ENCODE results near the gene ST3GAL6. TPM values are rescaled to one million over a fixed set of nuclear protein-coding genes. Genes with fewer than 3 reads are reported as not detected.

Gene ST3GAL6
- total RNA-seq, 4 donors from 2014 or later: 7.4 to 14.5 (median 9.9) TPM

DNA sequence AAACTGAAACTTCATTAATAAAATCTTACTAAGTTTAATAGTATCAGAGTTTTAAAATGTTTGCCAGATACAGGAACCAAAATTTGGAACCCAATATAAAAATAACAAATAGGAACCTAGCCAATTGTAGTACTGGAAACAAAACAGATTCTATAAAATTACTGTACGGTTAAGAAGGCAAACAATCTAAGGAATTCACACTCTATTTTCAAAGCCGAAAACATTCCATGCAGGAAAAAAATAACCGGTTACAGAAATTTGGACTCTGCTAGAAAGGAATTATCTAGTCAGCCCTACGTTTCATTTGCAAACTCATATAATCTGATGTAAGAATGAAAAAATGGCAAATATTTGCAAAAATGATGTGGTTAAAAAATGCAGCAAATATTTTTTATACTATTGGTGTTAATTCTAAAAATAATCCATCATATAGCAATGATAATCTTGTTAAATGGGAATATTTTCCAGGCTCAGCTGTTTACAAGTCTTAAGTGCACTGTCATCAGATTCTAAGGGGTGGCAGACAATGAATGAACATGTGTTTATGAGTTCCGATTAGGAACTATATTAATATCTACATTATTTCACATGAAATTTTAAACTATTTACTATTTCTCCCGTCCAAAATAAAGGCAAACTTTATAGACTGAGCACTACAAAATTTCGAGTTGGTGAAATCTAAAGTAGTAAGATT, 80.3 kb downstream of the ST3GAL6 start:
- no peaks in the 10 kb centered on the region for H3K27me3 ChIP-seq
- no peak overlapping the region for H3K27ac ChIP-seq
- peaks cover 0 to 5% of the 10 kb centered on the region in 2 donors for H3K36me3 ChIP-seq
- TF ChIP-seq POLR2A (IDR thresholded peaks at IDR 0.05): no peak
- H3K4me1 ChIP-seq: no peaks in the 10 kb centered on the region
- no peak for DNase-seq
- H3K4me3 ChIP-seq (replicated peaks in 1 of 3): no peak overlapping the region
- no peaks in the 10 kb centered on the region for H3K9me3 ChIP-seq
- WGBS, 2 donors: 77 to 78% methylated on average over 7 of the region's 7 CpGs
- intact Hi-C loops (cut with DNase I): no loop called here

Small RNA genes lying within 50 kb of the gene (small RNA-seq; reads per million reads assigned to genes)
- not detected for gene RNU6-26P

Other genes starting within 250 kb of the ST3GAL6 start
- gene CLDND1, start 240.4 kb upstream of the ST3GAL6 start, total RNA-seq: 100 to 1,000 TPM in 2 of 4 donors, 10 to 100 TPM in 2; 70.2 to 112 (median 91.6) TPM
- gene GPR15, start 231.4 kb upstream of the ST3GAL6 start, total RNA-seq: not detected
- 10 to 100 TPM; 14.8 to 27.9 (median 26.3) TPM for gene CPOX, start 169.7 kb upstream of the ST3GAL6 start, total RNA-seq
- 10 to 100 TPM; 46.0 to 74.3 (median 54.6) TPM for gene DCBLD2, start 138.4 kb downstream of the ST3GAL6 start, total RNA-seq

All from thyroid gland (tissue), 4 donors.